Body of pancreas (tissue), 4 donors: Measurements from ENCODE around the gene GPR137B.

Source experiments
- CTCF ChIP-seq, 7 experiments: fragments of 450-650 bp in 4 of 7; fragments of 200-600 bp in 3 of 7; sonication (generic) in 3 of 7; IDR thresholded peaks; one replicate each; pipeline ENCODE4 v1.5.1; 2016 to 2019; ENCODE audit warnings: antibody characterized with exemption in 7 of 7
- POLR2A ChIP-seq, 3 donors: fragments of 450-650 bp; IDR thresholded peaks; one replicate each; pipeline ENCODE4 v1.6.1; 2016; ENCODE audit warnings: antibody characterized with exemption in 3 of 3, mild to moderate bottlenecking in 2 of 3

GRCh38 chr1:236129306-236129705 is 13.0 kb upstream of the GPR137B start:
- no peak for TF ChIP-seq CTCF (IDR thresholded peaks at IDR 0.05)
- TF ChIP-seq POLR2A (IDR thresholded peaks at IDR 0.05) = no peak
